T47D (cell line): ENCODE data around the gene CENPA.
"Not testable (repeated sequence)": the region's sequence is repeated elsewhere in the genome, so short reads cannot be mapped to it uniquely, and the experiment has no call there.

Source experiments
- DNase-seq, 2 experiments: peaks; one replicate each; pipeline versions ENCODE4 v3.0.0 to v3.0.0-alpha.2; 2011 to 2012; ENCODE audit warnings: low read depth in 1 of 2, low spot score in 1 of 2
- JUND ChIP-seq: IDR thresholded peaks from 2 replicates; pipeline ENCODE4 v1.6.1; 2012; ENCODE audit warnings: low read depth
- in situ Hi-C: cut with HindIII; loops from 2 replicates; pipeline ENCODE4 v1.10.0; 2016; ENCODE audit warnings: low sequenced_read_pairs, low pct_unique_long_range_greater_than_20kb

CENPA gene

GRCh38 chr2:26785431-26786206 lies at the start of gene CENPA:
Gene CENPA (plus strand): TSS chr2:26786056. CDS start chr2:26786197, 141 bp downstream.
- DNase-seq = peak; percentile 96 to 99
- no peak for TF ChIP-seq JUND
- in situ Hi-C loops = no loop called here

GRCh38 chr2:26737221-26737620 lies 48.6 kb upstream of the CENPA start:
- TF ChIP-seq JUND = no peak
- no peak for DNase-seq
- in situ Hi-C loops = no loop called here

DNA sequence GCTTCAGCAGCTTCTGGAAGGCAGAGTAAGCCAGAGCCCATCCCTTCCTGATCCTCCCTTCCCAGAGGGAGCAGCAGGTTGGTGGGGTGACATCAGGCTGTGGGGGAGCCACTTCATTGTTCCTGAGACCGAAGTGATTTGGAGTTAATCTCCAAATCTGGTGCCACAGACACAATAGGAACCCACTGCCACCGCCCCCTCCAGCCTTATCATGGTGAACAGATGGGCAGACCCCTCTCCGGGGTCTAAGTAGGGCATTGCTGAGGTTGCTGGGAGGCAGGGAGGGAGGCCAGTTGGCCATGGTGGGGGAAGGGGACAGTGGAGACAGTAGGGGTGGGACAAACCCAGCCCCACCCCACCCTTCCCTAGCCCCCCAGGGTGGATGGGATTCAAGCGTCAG lies 47.4 kb upstream of the CENPA start:
- no peak for TF ChIP-seq JUND
- DNase-seq = no peak
- in situ Hi-C loops = no loop called here

- DNase-seq = no peak
- no peak for TF ChIP-seq JUND
- in situ Hi-C loops = no loop called here
These were observed 46.3 kb upstream of the CENPA start for GRCh38 chr2:26739514-26739913.

GRCh38 chr2:26740346-26740745 lies 45.5 kb upstream of the CENPA start:
- TF ChIP-seq JUND = no peak
- in situ Hi-C loops = no loop called here
- DNase-seq = no peak

GRCh38 chr2:26740890-26741302 lies 45.0 kb upstream of the CENPA start:
- TF ChIP-seq JUND = no peak
- in situ Hi-C loops = no loop called here
- DNase-seq = peak in 1 of 2 experiments; percentile 32

DNA sequence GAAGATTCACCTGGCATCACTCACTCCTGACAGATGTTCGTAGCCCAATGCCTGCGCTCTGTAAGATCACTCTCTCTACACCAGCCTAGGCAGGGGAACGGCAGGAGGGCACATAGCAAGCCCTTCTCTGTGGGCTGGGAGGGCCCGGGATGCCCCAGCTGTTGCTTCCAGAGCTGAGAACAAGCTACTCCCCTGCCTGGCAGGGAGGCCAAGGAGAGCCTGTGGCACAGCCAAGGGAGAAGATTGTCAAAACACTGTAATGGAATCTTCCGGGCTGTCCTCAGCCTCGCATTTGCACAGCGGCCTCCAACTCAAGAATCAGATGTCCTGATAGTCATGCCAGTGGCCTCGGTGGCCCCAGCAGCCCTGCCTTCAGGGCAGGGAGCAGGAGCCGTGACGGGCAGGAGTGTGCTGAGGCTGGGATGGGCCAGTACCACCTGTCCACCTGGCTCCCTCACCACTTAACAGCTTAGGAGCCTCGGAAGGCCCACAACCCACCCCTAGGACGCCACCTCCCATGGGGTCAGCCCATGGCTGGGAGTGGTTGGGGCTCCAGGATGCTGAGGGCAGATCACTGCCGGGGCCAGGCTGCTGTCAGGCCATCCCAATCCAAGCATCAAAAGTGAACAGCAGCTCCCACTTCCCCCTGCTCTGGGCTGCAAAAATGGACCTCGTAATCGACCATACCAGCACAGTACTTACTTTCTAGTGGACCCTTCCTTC lies 43.6 kb upstream of the CENPA start:
- in situ Hi-C loops = no loop called here
- DNase-seq = no peak
- no peak for TF ChIP-seq JUND

DNA sequence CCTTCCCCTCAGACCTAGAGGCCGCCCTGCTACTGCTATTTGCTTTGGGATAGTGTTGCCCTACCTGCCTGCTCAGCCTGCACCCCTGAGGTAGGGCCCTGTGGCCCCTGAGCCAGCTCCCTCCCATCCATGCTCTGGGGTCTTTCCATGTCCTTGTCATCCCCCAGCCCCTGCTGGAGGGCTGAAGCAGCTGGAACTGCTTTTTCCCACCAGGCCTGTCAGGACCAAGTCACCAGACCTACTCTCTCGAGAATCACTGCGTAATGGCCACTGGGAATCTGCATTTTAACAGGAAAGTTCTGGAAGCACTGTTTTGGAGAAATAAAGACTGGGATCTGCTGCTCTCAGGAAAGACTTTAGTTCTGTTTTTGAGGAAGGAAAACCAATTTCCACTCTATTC lies 42.0 kb upstream of the CENPA start:
- DNase-seq = no peak
- TF ChIP-seq JUND = no peak
- in situ Hi-C loops = no loop called here

GRCh38 chr2:26744953-26745352 lies 40.9 kb upstream of the CENPA start:
- in situ Hi-C loops = no loop called here
- no peak for TF ChIP-seq JUND
- DNase-seq = no peak

DNA sequence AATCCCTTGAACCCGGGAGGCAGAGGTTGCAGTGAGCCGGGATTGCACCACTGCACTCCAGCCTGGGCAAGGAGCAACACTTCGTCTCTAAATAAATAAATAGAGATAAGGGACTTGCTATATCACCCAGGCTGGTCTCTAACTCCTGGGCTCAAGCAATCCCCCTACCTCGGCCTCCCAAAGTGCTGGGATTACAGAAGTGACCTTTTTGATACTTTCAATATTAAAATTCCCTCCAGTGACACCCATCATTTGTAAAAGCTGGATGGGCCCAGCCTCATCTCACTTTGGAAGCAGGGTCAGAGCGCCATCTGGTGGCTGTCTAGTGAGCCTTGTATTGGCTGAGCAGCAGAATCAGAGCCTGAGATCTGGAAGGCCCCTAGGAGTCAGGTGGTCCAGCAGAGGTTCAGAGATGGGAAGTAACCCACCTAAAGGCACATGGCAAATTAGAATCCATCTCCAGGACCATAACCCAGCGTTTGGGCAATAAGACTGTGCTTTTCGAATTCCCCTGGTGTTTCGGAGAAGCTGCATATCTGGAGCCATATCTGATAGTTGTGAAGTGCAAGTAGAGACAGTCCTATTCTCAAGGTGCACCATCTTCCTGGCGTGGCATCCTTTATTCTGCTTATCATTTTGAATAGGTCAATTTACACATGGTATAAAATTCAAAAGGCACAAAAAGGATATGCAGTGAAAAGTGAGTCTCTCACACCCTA lies 40.1 kb upstream of the CENPA start:
- TF ChIP-seq JUND = no peak
- peak; percentile 35 to 78 for DNase-seq
- in situ Hi-C loops = no loop called here

DNA sequence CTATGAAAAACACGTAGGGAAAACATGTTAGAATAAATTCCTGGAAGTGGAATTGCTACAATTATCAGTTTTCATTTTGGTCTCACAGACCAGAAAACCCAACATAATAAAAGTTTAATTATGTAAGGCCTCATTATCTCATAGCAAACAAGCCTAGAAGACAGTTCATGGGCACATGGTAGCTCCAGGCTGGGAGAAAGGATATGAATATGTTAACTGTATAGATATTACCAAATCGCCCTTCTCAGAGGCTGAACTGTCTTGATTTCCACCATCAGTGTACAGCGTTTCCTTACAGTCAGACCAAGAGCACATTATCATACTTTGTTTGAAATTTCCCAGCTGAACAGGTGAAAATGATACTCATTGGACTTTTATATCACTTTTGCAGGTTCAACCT lies 38.9 kb upstream of the CENPA start:
- DNase-seq = no peak
- TF ChIP-seq JUND = no peak
- in situ Hi-C loops = no loop called here

- in situ Hi-C loops, DNase-seq: not testable (repeated sequence)
These were observed 36.0 kb upstream of the CENPA start for GRCh38 chr2:26749787-26750420.

DNA sequence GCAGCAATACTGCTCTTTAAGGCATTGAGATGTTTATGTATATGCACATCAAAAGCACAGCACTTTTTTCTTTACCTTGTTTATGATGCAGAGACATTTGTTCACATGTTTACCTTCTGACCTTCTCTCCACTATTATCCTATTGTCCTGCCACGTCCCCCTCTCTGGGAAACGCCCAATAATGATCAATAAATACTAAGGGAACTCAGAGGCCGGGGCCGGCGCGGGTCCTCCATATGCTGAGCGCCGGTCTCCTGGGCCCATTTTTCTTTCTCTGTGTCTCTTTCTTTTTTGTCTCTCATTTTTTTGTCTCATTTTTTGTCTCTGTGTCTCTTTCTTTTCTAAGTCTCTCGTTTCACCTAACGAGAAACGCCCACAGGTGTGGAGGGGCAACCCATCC lies 35.4 kb upstream of the CENPA start:
- DNase-seq, in situ Hi-C loops: not testable (repeated sequence)
